HFF-Myc (cell line): Measurements from ENCODE around the gene CRADD.

Source experiments
- DNase-seq: peaks from one replicate; pipeline ENCODE4 v3.0.0-alpha.2; 2011; ENCODE audit warnings: low read depth; ENCODE audit errors: extremely low read depth
- H3K4me3 ChIP-seq: replicated peaks from 2 replicates; pipeline ENCODE4 v1.5.1; 2011; ENCODE audit warnings: low read depth, mild to moderate bottlenecking, control low read depth, low read length
- CTCF ChIP-seq: IDR thresholded peaks from 2 replicates; pipeline ENCODE4 v1.5.1; 2012; ENCODE audit warnings: mild to moderate bottlenecking, low read depth, low read length, control low read depth; ENCODE audit errors: missing control alignments

Gene CRADD

DNA sequence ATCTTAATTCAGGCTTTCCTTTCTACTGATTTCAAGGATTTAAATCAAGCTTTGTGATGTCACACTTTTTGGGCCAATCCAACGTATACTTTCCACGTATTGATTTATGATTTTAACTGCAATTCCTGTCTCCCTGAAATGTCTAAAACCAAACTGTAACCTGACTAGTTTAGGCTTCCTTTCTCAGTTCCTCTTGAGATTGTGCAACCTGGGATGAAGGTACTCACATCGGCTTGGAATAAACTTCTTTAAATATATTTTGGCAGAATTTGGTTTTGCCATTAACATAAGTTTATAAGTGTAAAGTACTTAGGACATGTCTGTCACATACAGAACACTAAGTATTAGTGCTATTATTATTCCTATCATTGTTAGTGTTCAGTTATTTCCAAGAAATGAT, 224.6 kb downstream of the CRADD start:
- TF ChIP-seq CTCF, result no peak
- no peak overlapping the region for H3K4me3 ChIP-seq
- no peak for DNase-seq

DNA sequence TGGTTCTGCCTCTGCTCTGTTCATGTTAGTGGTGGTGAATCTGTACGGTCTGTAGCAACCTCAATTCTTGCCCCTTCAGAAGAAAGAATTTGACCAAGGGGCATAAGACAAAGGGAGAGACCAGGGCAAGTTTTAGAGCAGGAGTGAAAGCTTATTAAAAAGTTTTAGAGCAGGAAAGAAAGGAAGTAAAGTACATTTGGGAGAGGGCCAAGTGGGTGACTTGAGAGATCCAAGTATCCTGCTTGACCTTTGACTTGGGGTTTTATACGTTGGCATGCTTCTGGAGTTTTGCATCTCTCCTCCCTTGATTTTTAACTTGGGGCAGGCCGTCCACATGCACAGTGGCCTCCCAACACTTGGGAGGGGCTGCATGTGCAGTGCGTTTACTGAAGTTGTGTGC, 225.0 kb downstream of the CRADD start:
- no peak overlapping the region for H3K4me3 ChIP-seq
- DNase-seq, result no peak
- TF ChIP-seq CTCF, result no peak

DNA sequence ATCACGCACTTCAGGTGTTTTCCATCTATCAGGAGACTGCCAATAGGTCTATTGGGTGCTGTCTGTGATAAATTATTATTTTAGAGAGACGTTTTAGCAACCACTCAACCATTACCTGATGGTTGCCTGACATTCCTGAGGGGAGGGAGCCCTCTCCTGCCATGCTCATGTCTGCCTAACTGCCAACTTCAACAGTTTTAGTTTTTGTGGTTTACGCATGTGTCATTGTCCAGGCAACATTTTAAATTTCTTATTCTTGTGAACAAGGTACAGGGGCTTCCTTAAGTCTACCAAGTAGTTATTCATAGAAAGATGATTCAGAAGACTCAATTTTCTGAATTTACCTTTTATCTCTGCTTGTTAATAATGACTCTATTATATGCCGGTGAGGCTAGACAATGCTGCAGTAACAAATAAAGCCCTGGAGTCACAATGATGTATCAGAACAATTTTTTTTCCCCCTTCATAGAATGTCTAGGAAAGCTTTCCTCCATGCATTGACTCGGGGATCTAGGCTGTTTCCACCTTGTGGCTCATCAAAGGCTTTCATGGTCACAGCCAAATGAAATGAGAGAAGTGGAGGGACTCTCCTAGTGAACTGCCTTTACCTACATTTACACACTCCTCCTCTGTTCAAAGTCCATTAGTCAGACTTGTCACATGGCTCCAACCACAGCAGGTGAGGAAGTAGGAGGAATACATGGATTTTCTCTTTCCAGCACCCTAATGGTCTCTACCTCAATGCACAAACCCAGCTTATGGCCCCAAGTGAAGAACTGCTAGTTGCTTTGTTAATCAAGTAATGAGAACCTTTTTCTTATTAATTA, 225.8 kb downstream of the CRADD start:
- no peak overlapping the region for H3K4me3 ChIP-seq
- TF ChIP-seq CTCF, result no peak
- no peak for DNase-seq

- H3K4me3 ChIP-seq, result no peak overlapping the region
- DNase-seq, result no peak
- TF ChIP-seq CTCF, result no peak
Measured at GRCh38 chr12:93904124-93904523, 226.9 kb downstream of the CRADD start.

DNA sequence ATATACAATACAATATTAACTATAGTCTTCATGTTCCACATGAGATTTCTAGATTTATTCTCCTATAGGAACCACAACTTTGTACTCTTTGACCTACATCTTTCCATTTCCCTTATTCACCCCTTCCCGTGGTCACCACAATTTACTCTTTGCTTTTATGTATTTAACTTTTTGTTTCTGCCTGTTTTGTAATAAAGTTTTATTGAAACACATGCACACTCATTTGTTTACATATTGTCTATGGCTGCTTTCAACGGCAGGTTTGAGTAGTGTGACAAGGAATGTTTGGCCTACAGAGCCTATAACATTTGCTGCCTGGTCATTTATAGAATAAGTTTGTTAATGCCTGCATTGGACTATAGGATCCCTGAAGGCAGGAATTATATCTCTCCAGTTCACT, 231.1 kb downstream of the CRADD start:
- no peak for DNase-seq
- H3K4me3 ChIP-seq, result no peak overlapping the region
- TF ChIP-seq CTCF, result no peak

DNA sequence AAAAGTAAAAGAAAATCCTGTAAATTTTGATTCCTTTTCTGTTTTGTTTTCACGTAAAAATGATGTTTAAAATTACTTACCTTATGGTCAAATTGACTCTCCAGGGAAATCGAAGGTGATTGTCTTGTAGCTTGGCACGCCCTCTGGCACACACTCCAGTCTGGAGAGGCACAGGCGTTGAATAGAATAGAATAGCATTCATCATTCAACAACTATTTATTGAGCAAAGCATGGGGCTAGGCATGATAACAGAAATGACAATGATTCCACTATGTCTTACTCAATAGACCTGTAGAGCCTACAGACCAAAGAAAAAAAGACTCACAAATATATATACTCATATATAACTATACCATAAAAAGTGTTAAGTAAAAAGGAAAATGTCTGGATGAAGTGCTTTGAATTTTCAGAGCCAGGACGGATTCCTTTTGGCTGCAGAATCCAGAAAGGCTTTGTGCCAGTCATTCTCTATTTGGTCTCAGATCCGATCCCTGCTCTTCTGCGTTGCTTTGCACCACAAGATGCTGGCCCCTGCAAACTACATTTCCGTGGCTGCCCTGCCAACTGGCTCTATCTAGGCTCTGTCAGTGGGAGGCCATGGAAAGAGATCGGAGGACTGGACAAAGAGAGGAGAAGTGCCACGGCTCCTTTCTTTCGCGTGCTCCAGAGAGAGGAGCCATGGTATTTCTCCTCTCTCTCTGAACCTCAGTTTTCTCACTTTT, 231.8 kb downstream of the CRADD start:
- TF ChIP-seq CTCF, result no peak
- no peak for DNase-seq
- H3K4me3 ChIP-seq, result no peak overlapping the region
